K562 (cell line): ENCODE data around the gene NRROS. TPM values are rescaled to one million over a fixed set of nuclear protein-coding genes. Genes with fewer than 3 reads are reported as not detected.

ENCODE experiments used
- ATAC-seq: fragments of 200-7000 bp; cut with Tn5 transposase; 3 replicates; pipeline ENCODE4 v1.9.1; 2020; ENCODE audit warnings: moderate library complexity
- BruUV-seq: library from RNA; stranded (reverse); fragments of 400-500 nt; replicated peaks from 2 replicates; lab custom pipeline; 2021; lab: Mats Ljungman, UMichigan
- CTCF ChIA-PET: fragments of 300-600 bp; formaldehyde crosslinking; extraction: SDS; loops from one replicate; lab custom pipeline; 2021; ENCODE audit warnings: low intra/inter-chr PET ratio; lab: Yijun Ruan, JAX
- POLR2A ChIA-PET: fragments of 300-600, 350-650 bp; sonication (Branson Sonifier 250); formaldehyde crosslinking; extraction: SDS; loops from one replicate; lab custom pipeline; 2021; ENCODE audit warnings: antibody characterized with exemption, inconsistent platforms; lab: Yijun Ruan, JAX
- DNase-seq, 4 experiments: peaks; one replicate each; pipeline versions ENCODE4 v3.0.0 to v3.0.0-alpha.2; 2011 to 2018; ENCODE audit warnings: low spot score in 3 of 4, mixed read lengths in 3 of 4; ENCODE audit errors: extremely low read depth in 1 of 4
- FAIRE-seq: peaks from 2 replicates; lab custom pipeline; 2011; peaks lifted over from hg19 to GRCh38; lab: Jason Lieb, UNC
- H2AFZ ChIP-seq: 2 replicates; pipeline ENCODE4 v1.6.0; 2011; ENCODE audit warnings: low read depth, low read length, control low read depth, inconsistent platforms
- H3K27ac ChIP-seq: fragments of 200-600 bp; 3 replicates; pipeline ENCODE4 v1.8.0; 2011; ENCODE audit warnings: low read depth, mild to moderate bottlenecking, control low read depth, inconsistent platforms, low read length, moderate library complexity, mixed read lengths; ENCODE audit errors: extremely low read depth
- H3K27me3 ChIP-seq, 2 experiments: fragments of 300-600 bp in 1 of 2; 2 replicates in 1 of 2; 3 replicates in 1 of 2; pipeline versions ENCODE4 v1.6.0 to v1.8.0; 2011; ENCODE audit warnings: inconsistent platforms in 2 of 2, low read length in 2 of 2, mild to moderate bottlenecking in 1 of 2, mixed read lengths in 1 of 2, moderate library complexity in 1 of 2; ENCODE audit not compliant: control insufficient read depth in 2 of 2, insufficient read depth in 2 of 2
- H3K36me3 ChIP-seq: fragments of 300-600 bp; 3 replicates; pipeline ENCODE4 v1.8.0; 2011; ENCODE audit warnings: mild to moderate bottlenecking, low read length, inconsistent platforms; ENCODE audit not compliant: control insufficient read depth, insufficient read depth
- H3K4me1 ChIP-seq, 2 experiments: fragments of 200-600 bp in 1 of 2; replicated peaks in 1 of 2; 2 replicates in 1 of 2; 3 replicates in 1 of 2; pipeline versions ENCODE4 v1.5.1 to v1.8.0; 2011; ENCODE audit warnings: inconsistent platforms in 2 of 2, low read length in 2 of 2, mild to moderate bottlenecking in 1 of 2, mixed read lengths in 1 of 2, moderate library complexity in 1 of 2; ENCODE audit not compliant: control insufficient read depth in 2 of 2, insufficient read depth in 2 of 2
- H3K4me2 ChIP-seq: 2 replicates; pipeline ENCODE4 v1.6.1; 2011; ENCODE audit warnings: low read length, control low read depth, inconsistent platforms, mixed read lengths; ENCODE audit not compliant: insufficient read depth
- H3K4me3 ChIP-seq: fragments of 200-600 bp; sonication (generic), shearing (Covaris generic); 2 replicates; pipeline ENCODE4 v1.5.1; 2016; ENCODE audit warnings: control low read depth, inconsistent platforms
- H3K79me2 ChIP-seq: fragments of 200-600 bp; 3 replicates; pipeline ENCODE4 v1.8.0; 2011; ENCODE audit warnings: low read length, inconsistent platforms; ENCODE audit not compliant: control insufficient read depth, insufficient read depth
- H3K9ac ChIP-seq, 2 experiments: 2 replicates each; pipeline versions ENCODE4 v1.6.0 to v1.6.1; 2011; ENCODE audit warnings: low read depth in 2 of 2, low read length in 2 of 2, control low read depth in 1 of 2, inconsistent platforms in 1 of 2, mild to moderate bottlenecking in 1 of 2, mixed read lengths in 1 of 2; ENCODE audit not compliant: insufficient read depth in 1 of 2
- H3K9me1 ChIP-seq: one replicate; pipeline ENCODE4 v1.6.0; 2011; ENCODE audit warnings: inconsistent platforms, mild to moderate bottlenecking, low read length, moderate library complexity; ENCODE audit not compliant: control insufficient read depth, insufficient read depth
- H3K9me3 ChIP-seq: replicated peaks from 2 replicates; pipeline ENCODE4 v1.5.1; 2011; ENCODE audit warnings: low read depth, low read length, inconsistent platforms; ENCODE audit not compliant: control insufficient read depth, insufficient read depth
- H4K20me1 ChIP-seq: replicated peaks from 2 replicates; pipeline ENCODE4 v1.6.1; 2011; ENCODE audit warnings: low read length, inconsistent platforms, mixed read lengths; ENCODE audit not compliant: control insufficient read depth, insufficient read depth
- CBFA2T3 ChIP-seq: fragments of 450-650 bp; IDR thresholded peaks from 2 replicates; pipeline ENCODE4 v1.6.1; 2017
- CBX8 ChIP-seq: fragments of 200-600 bp; sonication (generic); IDR thresholded peaks from 2 replicates; pipeline ENCODE4 v1.6.1; 2012; ENCODE audit warnings: borderline replicate concordance, mixed run types, low read depth, mild to moderate bottlenecking, moderate library complexity, mixed read lengths, low read length, control low read depth, inconsistent platforms; ENCODE audit not compliant: poor library complexity, severe bottlenecking; ENCODE audit errors: extremely low read depth
- HNRNPLL ChIP-seq: fragments of 200-400 bp; formaldehyde crosslinking; IDR thresholded peaks from 2 replicates; pipeline ENCODE4 v1.6.1; 2017; ENCODE audit warnings: low read length, low read depth, mild to moderate bottlenecking; ENCODE audit not compliant: poor library complexity, severe bottlenecking
- MTA3 ChIP-seq: fragments of 450-650 bp; formaldehyde crosslinking; IDR thresholded peaks from 2 replicates; pipeline ENCODE4 v1.6.1; 2017; ENCODE audit warnings: mild to moderate bottlenecking, borderline replicate concordance
- MYC ChIP-seq, 2 experiments: fragments of 250-450 bp in 1 of 2; sonication (Bioruptor Pico) in 1 of 2; IDR thresholded peaks; 2 replicates each; pipeline versions ENCODE4 v1.5.1 to v1.6.1; 2012 to 2021; ENCODE audit warnings: low read depth in 2 of 2, borderline replicate concordance in 1 of 2, improper control_type of control experiment in 1 of 2, low read length in 1 of 2, mild to moderate bottlenecking in 1 of 2, moderate library complexity in 1 of 2
- PCBP2 ChIP-seq: fragments of 200-400 bp; formaldehyde crosslinking; IDR thresholded peaks from 2 replicates; pipeline ENCODE4 v1.6.1; 2018; ENCODE audit warnings: low read length, low read depth, mild to moderate bottlenecking, moderate library complexity; ENCODE audit not compliant: poor library complexity, severe bottlenecking
- SIN3A ChIP-seq, 2 experiments: fragments of 150-350 bp in 1 of 2; IDR thresholded peaks; 2 replicates each; pipeline ENCODE4 v1.6.1; 2011 to 2016; ENCODE audit warnings: borderline replicate concordance in 2 of 2, low read depth in 2 of 2, low read length in 2 of 2, mild to moderate bottlenecking in 2 of 2, moderate library complexity in 2 of 2; ENCODE audit not compliant: control insufficient read depth in 1 of 2
- ZNF253 ChIP-seq: fragments of 250-450 bp; sonication (Bioruptor Pico); conservative IDR thresholded peaks from 2 replicates; pipeline ENCODE4 v1.6.1; 2021; ENCODE audit warnings: mild to moderate bottlenecking
- WGBS: fragments of 100-300 bp; shearing (Covaris generic); methylation state at CpG from one replicate; pipeline ENCODE4 v1.1.6; 2016; ENCODE audit warnings: low coverage, mixed read lengths; ENCODE audit not compliant: insufficient coverage; ENCODE audit errors: missing lambda C conversion rate; 5-methylcytosine and 5-hydroxymethylcytosine counted together
- in situ Hi-C: fragments of 300-500 bp; cut with MboI; formaldehyde crosslinking; loops from 4 replicates; pipeline ENCODE4 v1.15.0; 2018; ENCODE audit warnings: inconsistent platforms, mixed read lengths
- intact Hi-C: fragments of 100-400 bp; cut with micrococcal nuclease; formaldehyde crosslinking; loops from 2 replicates; pipeline ENCODE4 v1.14.2; 2022
- polyA plus RNA-seq, 8 experiments: library from polyadenylated mRNA; depleted of rRNA in 4 of 8; stranded (reverse) in 5 of 8; unstranded in 3 of 8; fragments of >200 nt; fragmentation: Nextera tagmentation in 2 of 8; fragmentation: Illumina TruSeq in 1 of 8; extraction: Ambion mirVana in 2 of 8; extraction: Trizol in 1 of 8; gene quantifications; 2 replicates each; pipeline versions ENCODE4 v1.2.1 to v1.2.3, GENCODE V29; 2011 to 2014; ENCODE audit warnings: inconsistent platforms in 1 of 8, missing spikeins in 1 of 8
- total RNA-seq, 7 experiments: library from RNA; depleted of rRNA in 6 of 7; stranded (reverse); fragments of >200 nt in 6 of 7; fragmentation: Illumina TruSeq in 2 of 7; extraction: Trizol in 2 of 7; gene quantifications; 2 replicates each; pipeline versions ENCODE4 v1.2.1 to v1.2.3, GENCODE V29; 2011 to 2021; ENCODE audit warnings: low replicate concordance in 1 of 7

The NRROS gene
- total and polyA plus RNA-seq, 9 of the 15 experiments (the other 6 are each of a cell fraction or from before 2014, with no cell fraction given) = 0.34 to 13.8 (median 3.8) TPM

DNA sequence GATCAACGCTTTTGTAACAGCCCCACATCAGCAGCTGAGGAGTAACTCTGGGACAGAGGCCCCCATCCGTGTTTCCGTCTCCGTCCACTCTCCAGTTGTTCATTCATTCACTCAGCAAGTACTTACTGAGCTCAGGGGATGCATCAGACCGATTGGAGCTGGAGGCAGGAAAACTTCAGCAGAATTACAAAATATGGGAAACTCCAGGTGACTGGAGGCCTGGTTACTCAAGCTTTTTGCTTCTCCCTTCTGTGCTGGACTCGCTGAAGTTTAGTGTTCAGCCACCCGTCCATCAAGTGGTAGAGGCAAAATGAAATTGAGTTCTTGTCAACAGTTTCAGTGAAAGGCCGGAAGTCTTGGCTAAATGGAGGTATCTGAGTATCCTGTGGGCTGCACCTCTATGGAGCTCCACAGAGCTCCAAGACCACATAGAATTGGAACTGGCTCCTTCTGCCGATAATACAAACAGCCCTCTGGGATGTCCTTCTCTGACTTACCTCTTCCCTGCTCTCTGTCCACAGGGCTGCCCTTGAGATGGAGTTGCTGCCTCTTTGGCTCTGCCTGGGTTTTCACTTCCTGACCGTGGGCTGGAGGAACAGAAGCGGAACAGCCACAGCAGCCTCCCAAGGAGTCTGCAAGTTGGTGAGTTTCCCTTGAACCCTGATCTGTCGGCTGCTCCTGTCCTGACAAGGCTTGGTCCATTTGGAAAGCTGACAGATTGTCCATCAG is 14.7 kb downstream of the NRROS start:
- Histone ChIP-seq H3K27ac (no peak overlapping the region), H3K27me3 (no peaks in the 10 kb centered on the region), H3K4me1 (peaks cover 10 to 19% of the 10 kb centered on the region in 2 experiments; a peak in 4 of 5 replicates), H3K9me3 (no peaks in the 10 kb centered on the region), H3K9ac (peak overlapping the region in 1 of 2 experiments; percentile 7; a peak in 1 of 4 replicates), H3K9me1 (no peaks in the 10 kb centered on the region), H4K20me1 (no peaks in the 10 kb centered on the region), H3K4me2 (no peak overlapping the region), H3K4me3 (no peak overlapping the region), H3K36me3 (peaks cover 42% of the 10 kb centered on the region; the same call in 2 of the 3 replicates), H2AFZ (no peak overlapping the region), H3K79me2 (peaks cover 13% of the 10 kb centered on the region; the same call in 2 of the 3 replicates)
- ATAC-seq (no peak), FAIRE-seq (no peak), DNase-seq (no peak)
- intact Hi-C loops (loop anchor here (5.0 kb wide), 1 partner anchor 47 kb away; no protein-coding TSS in a partner anchor), in situ Hi-C loops (no loop called here)
- BruUV-seq = no TSS peak
- ChIA-PET POLR2A (no interaction called here), CTCF (no interaction called here)
- no peak for TF ChIP-seq PCBP2
- TF ChIP-seq MTA3 = no peak
- no peak for TF ChIP-seq CBX8
- TF ChIP-seq MYC (IDR thresholded peaks at IDR 0.05; ENCODE audit: low read depth, low read length) = no peak
- no peak for TF ChIP-seq MYC (CRISPR knock-in tag; IDR thresholded peaks at IDR 0.05; ENCODE audit: borderline replicate concordance, low read depth)
- TF ChIP-seq CBFA2T3 = no peak
- TF ChIP-seq SIN3A (IDR thresholded peaks at IDR 0.05; ENCODE audit: borderline replicate concordance in 2 of 2, control insufficient read depth in 1 of 2, low read depth in 2 of 2, low read length in 2 of 2) = no peak
- no peak for TF ChIP-seq HNRNPLL
- no peak for TF ChIP-seq ZNF253
- WGBS = 77% methylated on average over 12 of the region's 12 CpGs
